ENCODE data around the gene ADGRE2. TPM values are rescaled to one million over a fixed set of nuclear protein-coding genes. Genes with fewer than 3 reads are reported as not detected.
"Not testable (repeated sequence)": the region's sequence is repeated elsewhere in the genome, so short reads cannot be mapped to it uniquely, and the experiment has no call there.

The ADGRE2 gene
- total RNA-seq, 4 donors from 2014 or later = 1.0 to 4.4 (median 1.4) TPM

DNA sequence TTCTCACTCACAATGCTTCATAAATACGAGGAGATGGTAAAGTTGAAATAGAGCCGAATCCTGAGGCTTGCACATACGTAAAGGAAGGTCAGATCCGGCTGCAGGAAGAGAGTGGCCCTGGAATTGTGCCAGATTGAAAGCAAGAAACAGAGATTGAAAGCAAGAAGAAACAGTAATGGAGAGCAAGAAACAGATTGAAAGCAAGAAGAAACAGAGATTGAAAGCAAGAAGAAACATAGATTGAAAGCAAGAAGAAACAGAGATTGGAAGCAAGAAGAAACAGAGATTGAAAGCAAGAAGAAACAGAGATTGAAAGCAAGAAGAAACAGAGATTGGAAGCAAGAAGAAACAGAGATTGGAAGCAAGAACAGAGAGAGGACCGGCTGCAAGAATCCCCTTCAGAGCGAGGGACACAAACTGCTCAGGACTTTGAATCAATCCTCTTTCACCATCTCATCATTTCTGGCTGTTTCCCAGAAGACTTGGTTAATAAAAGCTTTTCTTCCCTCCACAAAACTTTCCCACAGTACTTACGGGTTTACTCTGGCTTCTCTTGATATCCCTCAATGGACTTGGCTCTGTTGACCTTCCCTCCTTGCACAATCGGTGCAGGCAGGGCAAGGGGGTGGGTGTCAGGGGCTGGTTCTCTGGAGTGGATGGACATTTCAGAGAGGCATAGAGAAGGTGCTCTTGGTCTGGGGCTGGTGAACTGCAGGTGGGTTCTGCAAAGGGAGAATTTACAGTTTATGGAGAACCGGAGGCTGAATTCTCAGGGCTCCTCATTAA is 31.1 kb upstream of the ADGRE2 start:
- ATAC-seq = no peak

DNA sequence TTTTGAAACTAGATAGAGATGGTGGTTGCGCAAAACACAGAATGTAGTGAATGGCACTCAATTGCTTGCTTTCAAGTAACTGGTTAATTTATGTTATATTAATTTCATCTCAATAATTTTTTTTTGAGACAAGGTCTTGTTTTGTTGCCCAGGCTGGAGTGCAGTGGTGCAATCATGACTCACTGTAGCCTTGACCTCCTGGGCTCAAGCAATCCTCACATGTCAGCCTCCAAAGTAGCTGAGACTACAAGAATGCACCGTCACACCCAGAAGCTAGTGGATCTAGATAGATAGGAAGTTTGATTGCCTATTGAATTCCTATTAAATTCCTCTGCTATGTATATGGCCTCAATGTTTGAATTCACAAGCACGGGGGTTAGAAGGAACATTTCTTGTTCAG is 26.4 kb upstream of the ADGRE2 start:
- Histone ChIP-seq H3K27me3 (no peaks in the 10 kb centered on the region), H3K4me1 (no peaks in the 10 kb centered on the region), H3K27ac (no peak overlapping the region), H3K36me3 (no peaks in the 10 kb centered on the region), H3K9me3 (no peaks in the 10 kb centered on the region), H3K4me3 (no peak overlapping the region)
- 79 to 90% methylated on average over 2 of the region's 3 CpGs for WGBS, 2 donors (ENCODE audit: low coverage in 1 of 2)
- TF ChIP-seq EP300 (IDR thresholded peaks at IDR 0.05) (no peak), POLR2AphosphoS5 (IDR thresholded peaks at IDR 0.05) (no peak)
- no peak for ATAC-seq

More for the DNA sequence above, 31.1 kb upstream of the ADGRE2 start:
- H3K36me3 ChIP-seq = no peaks in the 10 kb centered on the region
- H3K27me3 ChIP-seq = no peaks in the 10 kb centered on the region
- 48 to 58% methylated on average over 5 to 8 of the region's 9 CpGs for WGBS, 2 donors (ENCODE audit: low coverage in 1 of 2)
- TF ChIP-seq, protein P1, sequence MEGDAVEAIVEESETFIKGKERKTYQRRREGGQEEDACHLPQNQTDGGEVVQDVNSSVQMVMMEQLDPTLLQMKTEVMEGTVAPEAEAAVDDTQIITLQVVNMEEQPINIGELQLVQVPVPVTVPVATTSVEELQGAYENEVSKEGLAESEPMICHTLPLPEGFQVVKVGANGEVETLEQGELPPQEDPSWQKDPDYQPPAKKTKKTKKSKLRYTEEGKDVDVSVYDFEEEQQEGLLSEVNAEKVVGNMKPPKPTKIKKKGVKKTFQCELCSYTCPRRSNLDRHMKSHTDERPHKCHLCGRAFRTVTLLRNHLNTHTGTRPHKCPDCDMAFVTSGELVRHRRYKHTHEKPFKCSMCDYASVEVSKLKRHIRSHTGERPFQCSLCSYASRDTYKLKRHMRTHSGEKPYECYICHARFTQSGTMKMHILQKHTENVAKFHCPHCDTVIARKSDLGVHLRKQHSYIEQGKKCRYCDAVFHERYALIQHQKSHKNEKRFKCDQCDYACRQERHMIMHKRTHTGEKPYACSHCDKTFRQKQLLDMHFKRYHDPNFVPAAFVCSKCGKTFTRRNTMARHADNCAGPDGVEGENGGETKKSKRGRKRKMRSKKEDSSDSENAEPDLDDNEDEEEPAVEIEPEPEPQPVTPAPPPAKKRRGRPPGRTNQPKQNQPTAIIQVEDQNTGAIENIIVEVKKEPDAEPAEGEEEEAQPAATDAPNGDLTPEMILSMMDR (IDR thresholded peaks at IDR 0.05) = no peak
- no peak for TF ChIP-seq POLR2A (IDR thresholded peaks at IDR 0.05)
- no peak for TF ChIP-seq EP300 (IDR thresholded peaks at IDR 0.05)
- no peak for TF ChIP-seq POLR2AphosphoS5 (IDR thresholded peaks at IDR 0.05)
- no peaks in the 10 kb centered on the region for H3K9me3 ChIP-seq
- no peak overlapping the region for H3K27ac ChIP-seq
- no peaks in the 10 kb centered on the region for H3K4me1 ChIP-seq
- no peak overlapping the region for H3K4me3 ChIP-seq

DNA sequence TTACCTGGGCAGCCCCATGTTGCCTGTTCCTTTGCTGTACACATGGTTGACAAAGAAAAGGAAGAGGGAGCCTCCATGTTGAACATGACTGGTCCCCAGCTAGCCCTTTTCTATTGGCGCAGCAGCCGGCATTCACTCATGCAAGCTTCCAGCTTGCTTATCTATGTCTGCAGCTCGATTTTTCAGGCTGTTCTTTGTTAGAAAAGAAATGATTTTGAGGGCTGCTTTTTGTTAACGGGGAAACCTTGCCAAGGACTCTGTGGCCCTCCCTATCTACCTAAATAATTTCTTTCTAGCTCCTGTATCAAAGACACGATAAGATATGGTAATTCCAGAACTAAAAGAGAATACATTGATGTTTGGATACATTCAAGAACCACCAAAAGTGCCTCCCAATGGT is 20.4 kb upstream of the ADGRE2 start:
- Histone ChIP-seq H3K4me3 (no peak overlapping the region), H3K36me3 (no peaks in the 10 kb centered on the region), H3K27me3 (peaks cover 13% of the 10 kb centered on the region), H3K27ac (no peak overlapping the region), H3K9me3 (no peaks in the 10 kb centered on the region), H3K4me1 (no peaks in the 10 kb centered on the region)
- ATAC-seq = no peak
- no peak for TF ChIP-seq EP300 (IDR thresholded peaks at IDR 0.05)
- no peak for TF ChIP-seq POLR2A (IDR thresholded peaks at IDR 0.05)
- TF ChIP-seq, protein P1 (IDR thresholded peaks at IDR 0.05) = no peak
- no peak for TF ChIP-seq POLR2AphosphoS5 (IDR thresholded peaks at IDR 0.05)
- 49 to 80% methylated on average over 3 to 5 of the region's 5 CpGs for WGBS, 2 donors (ENCODE audit: low coverage in 1 of 2)

DNA sequence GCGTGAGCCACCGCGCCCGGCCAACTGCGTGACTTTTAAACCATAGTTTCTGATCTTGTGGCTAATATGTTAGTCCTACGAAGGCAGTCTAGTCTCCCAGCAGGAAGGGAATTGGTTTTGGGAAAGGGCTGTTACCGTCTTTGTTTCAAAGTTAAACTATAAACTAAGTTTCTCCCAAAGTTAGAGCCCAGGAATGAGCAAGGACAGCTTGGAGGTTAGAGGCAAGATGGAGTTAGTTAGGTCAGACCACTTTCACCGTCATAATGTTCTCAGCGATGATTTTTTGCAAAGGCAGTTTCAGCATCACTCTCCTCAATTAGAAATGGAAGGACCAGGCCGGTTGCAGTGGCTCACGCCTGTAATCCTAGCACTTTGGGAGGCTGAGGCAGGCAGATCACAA is 17.7 kb upstream of the ADGRE2 start:
- H3K9me3 ChIP-seq = peaks cover 0 to 4% (median 0%) of the 10 kb centered on the region in 3 donors
- WGBS, 2 donors (ENCODE audit: low coverage in 1 of 2) = 88 to 95% methylated on average over 5 to 6 of the region's 11 CpGs
- H3K27me3 ChIP-seq = peaks cover 13% of the 10 kb centered on the region
- H3K4me1 ChIP-seq = no peaks in the 10 kb centered on the region
- no peak for ATAC-seq
- H3K4me3 ChIP-seq = no peak overlapping the region
- TF ChIP-seq POLR2A (IDR thresholded peaks at IDR 0.05) (no peak), EP300 (IDR thresholded peaks at IDR 0.05) (no peak), POLR2AphosphoS5 (IDR thresholded peaks at IDR 0.05) (no peak)
- TF ChIP-seq, protein P1 (IDR thresholded peaks at IDR 0.05) = no peak
- no peaks in the 10 kb centered on the region for H3K36me3 ChIP-seq
- H3K27ac ChIP-seq = no peak overlapping the region

DNA sequence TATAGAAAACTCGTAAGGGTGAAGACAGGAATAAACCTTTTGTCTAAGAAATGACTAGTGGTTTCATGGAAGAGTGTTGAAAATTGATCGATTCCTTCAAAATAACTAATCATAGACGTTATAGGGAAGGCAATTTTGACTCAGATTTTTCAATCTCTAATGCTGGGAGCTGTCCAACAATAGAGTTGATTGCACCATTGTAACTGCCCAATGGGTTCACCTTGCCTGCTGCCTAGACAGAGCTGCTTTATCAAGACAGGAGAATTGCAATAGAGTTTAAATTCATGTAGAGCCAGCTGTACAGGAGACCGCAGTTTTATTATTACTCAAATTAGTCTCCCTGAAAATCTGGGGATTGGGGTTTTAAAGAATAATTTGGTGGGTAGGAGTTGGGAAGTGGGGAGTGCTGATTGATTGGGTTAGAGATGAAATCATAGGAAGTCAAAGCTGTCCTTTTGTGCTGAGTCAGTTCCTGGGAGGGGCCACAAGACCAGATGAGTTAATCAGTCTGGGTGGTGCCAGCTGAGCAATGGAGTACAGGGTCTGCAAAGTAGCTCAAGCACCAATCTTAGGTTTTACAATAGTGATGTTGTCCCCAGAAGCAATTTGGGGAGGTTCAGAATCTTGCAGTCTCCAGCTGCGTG is 16.8 kb upstream of the ADGRE2 start:
- TF ChIP-seq, protein P1 (IDR thresholded peaks at IDR 0.05) = no peak
- TF ChIP-seq POLR2A (IDR thresholded peaks at IDR 0.05) = no peak
- no peak for TF ChIP-seq EP300 (IDR thresholded peaks at IDR 0.05)
- no peak for TF ChIP-seq POLR2AphosphoS5 (IDR thresholded peaks at IDR 0.05)
- H3K36me3 ChIP-seq = no peaks in the 10 kb centered on the region
- H3K4me1 ChIP-seq = no peaks in the 10 kb centered on the region
- H3K27me3 ChIP-seq = peaks cover 13% of the 10 kb centered on the region
- WGBS, 2 donors (ENCODE audit: low coverage in 1 of 2) = 67 to 72% methylated on average over 5 of the region's 5 CpGs
- peaks cover 0 to 4% (median 0%) of the 10 kb centered on the region in 3 donors for H3K9me3 ChIP-seq
- no peak overlapping the region for H3K4me3 ChIP-seq
- H3K27ac ChIP-seq = no peak overlapping the region
- no peak for ATAC-seq

DNA sequence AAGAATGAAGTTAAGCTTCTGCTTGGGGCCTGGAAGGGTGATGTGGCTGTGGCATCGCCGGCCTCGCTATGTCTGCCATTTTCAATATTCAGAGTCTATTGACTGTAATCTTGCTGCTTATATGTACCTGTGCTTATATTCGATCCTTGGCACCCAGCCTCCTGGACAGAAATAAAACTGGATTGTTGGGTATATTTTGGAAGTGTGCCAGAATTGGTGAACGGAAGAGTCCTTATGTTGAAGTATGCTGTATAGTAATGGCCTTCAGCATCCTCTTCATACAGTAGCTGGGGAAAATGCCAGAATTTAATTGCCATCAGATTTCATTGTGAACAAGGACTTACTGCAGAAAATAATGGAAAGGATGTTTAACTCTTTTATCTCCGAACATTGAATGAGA is 13.9 kb upstream of the ADGRE2 start:
- H3K36me3 ChIP-seq, ATAC-seq, H3K27ac ChIP-seq, H3K4me3 ChIP-seq, H3K4me1 ChIP-seq, H3K27me3 ChIP-seq: not testable (repeated sequence)
- 47 to 76% methylated on average over 3 to 6 of the region's 6 CpGs for WGBS, 2 donors (ENCODE audit: low coverage in 1 of 2)
- H3K9me3 ChIP-seq = peaks cover 0 to 10% (median 0%) of the 10 kb centered on the region in 3 donors
